GM10248 (cell line): ENCODE data around the gene PIPOX.

Experiments used
- CTCF ChIA-PET: fragments of 300-600 bp; sonication (Branson Sonifier 250); formaldehyde crosslinking; extraction: SDS; loops from one replicate; lab custom pipeline; 2021; ENCODE audit warnings: antibody characterized with exemption; lab: Yijun Ruan, JAX
- POLR2A ChIA-PET: fragments of 350-650 bp; sonication (Branson Sonifier 250); formaldehyde crosslinking; extraction: SDS; loops from one replicate; lab custom pipeline; 2020; ENCODE audit warnings: antibody characterized with exemption; lab: Yijun Ruan, JAX
- DNase-seq: peaks from one replicate; pipeline ENCODE4 v3.0.0; 2012; ENCODE audit errors: extremely low spot score
- CTCF ChIP-seq: IDR thresholded peaks from 2 replicates; pipeline ENCODE4 v1.5.1; 2012; ENCODE audit warnings: mild to moderate bottlenecking, low read depth; ENCODE audit errors: extremely low read depth, missing control alignments, control extremely low read depth

PIPOX gene

GRCh38 chr17:29079433-29079832 lies 36.5 kb downstream of the PIPOX start:
- no peak for DNase-seq
- CTCF ChIA-PET = interaction anchor here (0.8 to 1.6 kb wide), 5 partner anchors 11 to 106 kb away, joined by 3 to 5 read pairs (median 4); no protein-coding TSS in a partner anchor
- TF ChIP-seq CTCF = no peak
- POLR2A ChIA-PET = no interaction called here

GRCh38 chr17:29079887-29080286 lies 36.9 kb downstream of the PIPOX start:
- POLR2A ChIA-PET = no interaction called here
- TF ChIP-seq CTCF = no peak
- no peak for DNase-seq
- CTCF ChIA-PET = interaction anchor here (0.8 to 1.6 kb wide), 5 partner anchors 11 to 106 kb away, joined by 3 to 5 read pairs (median 4); no protein-coding TSS in a partner anchor

GRCh38 chr17:29080323-29080722 lies 37.4 kb downstream of the PIPOX start:
- no peak for DNase-seq
- TF ChIP-seq CTCF = no peak
- ChIA-PET CTCF (interaction anchor here (1.1 to 1.6 kb wide), 3 partner anchors 10 to 17 kb away, joined by 3 to 5 read pairs (median 4); no protein-coding TSS in a partner anchor), POLR2A (no interaction called here)

- no peak for TF ChIP-seq CTCF
- CTCF ChIA-PET = interaction anchor here (1.1 kb wide), 1 partner anchor 17 kb away, joined by 3 read pairs; no protein-coding TSS in a partner anchor
- DNase-seq = no peak
- POLR2A ChIA-PET = no interaction called here
These were observed 38.0 kb downstream of the PIPOX start for GRCh38 chr17:29080965-29081364.

GRCh38 chr17:29084541-29085146 lies 41.7 kb downstream of the PIPOX start:
- ChIA-PET CTCF (interaction anchor here (0.9 to 1.6 kb wide), 3 partner anchors 33 to 119 kb away, joined by 3 to 6 read pairs (median 3); no protein-coding TSS in a partner anchor), POLR2A (no interaction called here)
- no peak for TF ChIP-seq CTCF
- DNase-seq = no peak

GRCh38 chr17:29085223-29085622 lies 42.3 kb downstream of the PIPOX start:
- no peak for TF ChIP-seq CTCF
- DNase-seq = no peak
- ChIA-PET POLR2A (no interaction called here), CTCF (interaction anchor here (1.2 kb wide), 1 partner anchor 120 kb away, joined by 3 read pairs; no protein-coding TSS in a partner anchor)
